OCI-LY1 (cell line): ENCODE data around the gene ARHGAP44.

ENCODE experiments used
- H2AFZ ChIP-seq: fragments of 200-600 bp; sonication (generic), shearing (Covaris generic); 2 replicates; pipeline ENCODE4 v1.6.0; 2014; ENCODE audit warnings: antibody characterized with exemption, mild to moderate bottlenecking, low read length
- H3F3A ChIP-seq: fragments of 200-600 bp; sonication (generic), shearing (Covaris generic); 2 replicates; pipeline ENCODE4 v1.6.0; 2014; ENCODE audit warnings: mild to moderate bottlenecking, antibody characterized with exemption, low read length, moderate library complexity; ENCODE audit not compliant: insufficient read depth
- H3K27ac ChIP-seq: fragments of 200-600 bp; sonication (generic); 2 replicates; pipeline ENCODE4 v1.5.1; 2014; ENCODE audit warnings: low read length, mixed run types, mild to moderate bottlenecking, low read depth; ENCODE audit not compliant: poor library complexity, severe bottlenecking
- H3K27me3 ChIP-seq: fragments of 200-600 bp; sonication (generic); 2 replicates; pipeline ENCODE4 v1.6.0; 2014; ENCODE audit warnings: antibody characterized with exemption, mild to moderate bottlenecking, low read length, moderate library complexity; ENCODE audit not compliant: insufficient read depth
- H3K36me3 ChIP-seq: fragments of 200-600 bp; sonication (generic); 2 replicates; pipeline ENCODE4 v1.6.1; 2014; ENCODE audit warnings: mild to moderate bottlenecking, antibody characterized with exemption, low read length, moderate library complexity, mixed read lengths; ENCODE audit not compliant: insufficient read depth
- H3K4me1 ChIP-seq: fragments of 200-600 bp; sonication (generic); 2 replicates; pipeline ENCODE4 v1.5.1; 2014; ENCODE audit warnings: mild to moderate bottlenecking, low read length, moderate library complexity; ENCODE audit not compliant: insufficient read depth, severe bottlenecking
- H3K4me2 ChIP-seq: fragments of 200-600 bp; sonication (generic), shearing (Covaris generic); 2 replicates; pipeline ENCODE4 v1.6.1; 2014; ENCODE audit warnings: low read length
- H3K4me3 ChIP-seq: fragments of 200-600 bp; sonication (generic); 2 replicates; pipeline ENCODE4 v1.5.1; 2014; ENCODE audit warnings: low read length, low read depth, mild to moderate bottlenecking, mixed read lengths; ENCODE audit not compliant: poor library complexity, severe bottlenecking
- H3K79me2 ChIP-seq: fragments of 200-600 bp; shearing (Covaris generic); 2 replicates; pipeline ENCODE4 v1.6.1; 2016; ENCODE audit warnings: mixed run types, low read length, mixed read lengths; ENCODE audit not compliant: insufficient read depth
- H3K9ac ChIP-seq: fragments of 200-600 bp; sonication (generic), shearing (Covaris generic); 2 replicates; pipeline ENCODE4 v1.6.1; 2014; ENCODE audit warnings: mild to moderate bottlenecking, low read length, mixed read lengths
- H3K9me2 ChIP-seq: fragments of 200-600 bp; sonication (generic), shearing (Covaris generic); 2 replicates; pipeline ENCODE4 v1.6.1; 2014; ENCODE audit warnings: low read depth, mild to moderate bottlenecking, low read length, mixed read lengths
- H3K9me3 ChIP-seq: fragments of 200-600 bp; shearing (Covaris generic); 2 replicates; pipeline ENCODE4 v1.6.1; 2014; ENCODE audit warnings: low read length, mixed read lengths
- H4K20me1 ChIP-seq: fragments of 200-600 bp; sonication (generic), shearing (Covaris generic); 2 replicates; pipeline ENCODE4 v1.6.0; 2016; ENCODE audit warnings: mild to moderate bottlenecking, low read length; ENCODE audit not compliant: insufficient read depth
- CTCF ChIP-seq: fragments of 200-600 bp; sonication (generic), shearing (Covaris generic); IDR thresholded peaks from 2 replicates; pipeline ENCODE4 v1.5.1; 2017; ENCODE audit warnings: mild to moderate bottlenecking, antibody characterized with exemption, low read length, moderate library complexity, mixed read lengths
- EZH2 ChIP-seq: fragments of 200-600 bp; sonication (generic), shearing (Covaris generic); IDR thresholded peaks from 2 replicates; pipeline ENCODE4 v1.8.0; 2017; ENCODE audit warnings: borderline replicate concordance, mixed run types, mild to moderate bottlenecking, antibody characterized with exemption, low read length, moderate library complexity, mixed read lengths

Gene ARHGAP44

GRCh38 chr17:12768255-12768654 lies 21.0 kb upstream of the ARHGAP44 start:
- H4K20me1 ChIP-seq: no peaks in the 10 kb centered on the region
- H3K79me2 ChIP-seq: no peaks in the 10 kb centered on the region
- H3K9me3 ChIP-seq: no peaks in the 10 kb centered on the region
- no peak overlapping the region for H3K9ac ChIP-seq
- no peaks in the 10 kb centered on the region for H3K4me1 ChIP-seq
- H2AFZ ChIP-seq: no peak overlapping the region
- H3K27me3 ChIP-seq: no peaks in the 10 kb centered on the region; the same call in 1 of the 2 replicates
- no peaks in the 10 kb centered on the region for H3K36me3 ChIP-seq
- H3K4me2 ChIP-seq: no peak overlapping the region
- H3F3A ChIP-seq: no peaks in the 10 kb centered on the region
- no peak overlapping the region for H3K4me3 ChIP-seq
- H3K9me2 ChIP-seq: no peaks in the 10 kb centered on the region
- TF ChIP-seq EZH2 (no peak), CTCF (no peak)
- no peak overlapping the region for H3K27ac ChIP-seq

GRCh38 chr17:12769981-12770380 lies 19.3 kb upstream of the ARHGAP44 start:
- no peak overlapping the region for H3K9ac ChIP-seq
- H3K4me3 ChIP-seq: no peak overlapping the region
- no peak overlapping the region for H3K4me2 ChIP-seq
- H3K9me2 ChIP-seq: no peaks in the 10 kb centered on the region
- H3K9me3 ChIP-seq: no peaks in the 10 kb centered on the region
- H3K27me3 ChIP-seq: no peaks in the 10 kb centered on the region; the same call in 1 of the 2 replicates
- H3F3A ChIP-seq: no peaks in the 10 kb centered on the region
- H3K27ac ChIP-seq: no peak overlapping the region
- TF ChIP-seq CTCF: no peak
- no peak for TF ChIP-seq EZH2
- no peaks in the 10 kb centered on the region for H3K36me3 ChIP-seq
- no peaks in the 10 kb centered on the region for H3K79me2 ChIP-seq
- H4K20me1 ChIP-seq: no peaks in the 10 kb centered on the region
- H2AFZ ChIP-seq: no peak overlapping the region
- no peaks in the 10 kb centered on the region for H3K4me1 ChIP-seq

- Histone ChIP-seq H3K9me2 (no peaks in the 10 kb centered on the region), H4K20me1 (no peaks in the 10 kb centered on the region), H3K4me3 (no peak overlapping the region), H3F3A (no peaks in the 10 kb centered on the region), H3K79me2 (no peaks in the 10 kb centered on the region), H3K27ac (no peak overlapping the region), H3K36me3 (no peaks in the 10 kb centered on the region), H3K4me2 (no peak overlapping the region), H2AFZ (no peak overlapping the region), H3K27me3 (no peaks in the 10 kb centered on the region; the same call in 1 of the 2 replicates), H3K9ac (no peak overlapping the region), H3K9me3 (no peaks in the 10 kb centered on the region), H3K4me1 (no peaks in the 10 kb centered on the region)
- no peak for TF ChIP-seq CTCF
- TF ChIP-seq EZH2: no peak
Measured at GRCh38 chr17:12773153-12773552, 16.1 kb upstream of the ARHGAP44 start.
